ENCODE measurements around the gene SPTB.
A peak's percentile ranks its signal among the peaks of the same experiment; 100 is the strongest.
"Not testable (repeated sequence)": the region's sequence is repeated elsewhere in the genome, so short reads cannot be mapped to it uniquely, and the experiment has no call there.

Gene SPTB

DNA sequence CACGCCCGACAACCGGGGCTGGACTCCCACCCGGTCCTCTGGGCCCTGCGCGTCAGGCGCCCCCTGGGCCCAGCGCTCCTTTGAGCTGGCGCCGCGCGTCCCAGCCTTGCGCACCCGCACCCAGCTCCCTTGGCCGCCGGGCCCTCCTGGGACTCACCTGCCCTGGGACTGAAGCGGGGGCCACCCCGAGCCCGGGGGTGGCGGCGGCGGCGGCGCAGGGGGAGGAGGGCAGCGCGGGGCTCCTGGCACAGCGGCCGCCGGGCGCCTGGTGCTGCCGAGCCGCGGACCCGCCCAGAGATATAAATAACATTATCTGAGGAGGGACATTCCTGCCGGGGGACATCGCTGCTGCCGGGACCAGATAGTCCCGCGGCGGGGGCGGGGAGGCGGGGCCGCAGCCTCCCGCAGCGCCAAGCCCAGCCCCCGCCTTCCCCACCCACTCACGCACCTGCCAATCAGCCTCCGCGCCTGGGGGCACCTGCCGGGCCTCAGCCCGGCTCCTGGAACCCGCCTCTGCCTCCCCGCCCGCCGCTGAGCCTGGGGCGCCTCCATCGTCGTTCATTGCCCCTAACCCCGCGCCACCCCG is at the start of gene SPTB:
Gene SPTB (minus strand): TSS at position 273 of the 586 bp plus-strand sequence. CDS start 56,813 bp downstream, outside the sequence.
- DNase-seq, result peak in 3 of 14 donors; percentile 30 to 78 (median 31)

DNA sequence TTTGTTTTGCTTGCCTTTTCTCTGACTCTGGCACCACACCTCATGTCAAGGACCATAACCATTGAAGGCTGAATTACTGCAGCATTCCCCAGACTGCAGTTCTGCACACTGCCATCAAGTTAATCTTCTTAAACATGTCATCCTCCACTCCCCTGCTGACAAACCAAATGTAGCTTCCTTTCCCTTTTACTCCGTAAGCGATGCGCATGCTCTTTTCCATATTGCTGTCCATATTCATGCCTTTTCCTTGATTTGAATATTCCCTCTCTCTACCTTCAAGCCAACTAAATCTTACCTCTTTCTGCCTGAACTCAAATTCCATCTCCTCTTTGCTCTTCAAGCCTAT is 49.3 kb upstream of the SPTB start:
- DNase-seq, result no peak

- no peak for DNase-seq
These were observed 48.7 kb upstream of the SPTB start for GRCh38 chr14:64928239-64929013.

- DNase-seq, result no peak
These were observed 47.3 kb upstream of the SPTB start for GRCh38 chr14:64927031-64927430.

DNA sequence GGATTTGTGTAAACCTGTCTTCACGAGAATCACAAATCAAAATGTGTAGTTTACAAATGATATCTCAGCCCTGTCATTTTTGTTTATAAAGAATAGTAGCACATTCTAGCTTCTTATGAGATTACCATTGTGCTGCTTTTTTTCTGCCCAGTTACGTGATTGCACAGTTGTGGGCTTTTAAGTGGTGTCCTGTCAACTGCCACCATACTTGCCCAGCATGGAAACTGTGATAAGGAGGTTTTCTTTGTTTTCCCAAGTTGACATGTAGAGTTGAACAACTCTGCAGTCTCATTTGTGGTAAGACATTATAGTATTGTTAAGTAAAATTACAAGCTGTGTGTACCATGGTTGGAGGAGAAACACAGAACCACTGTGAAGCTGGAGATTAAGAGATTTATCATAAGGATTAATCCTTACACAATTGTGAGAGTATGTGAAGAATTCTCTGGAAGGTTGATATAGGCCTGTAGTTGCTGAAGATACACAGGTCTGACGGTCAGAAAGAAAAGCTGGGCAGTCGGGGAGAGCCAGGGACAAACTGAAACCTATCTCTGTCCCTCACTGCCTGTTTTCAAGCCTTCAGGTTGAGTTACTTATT is 46.8 kb upstream of the SPTB start:
- DNase-seq, result no peak

DNA sequence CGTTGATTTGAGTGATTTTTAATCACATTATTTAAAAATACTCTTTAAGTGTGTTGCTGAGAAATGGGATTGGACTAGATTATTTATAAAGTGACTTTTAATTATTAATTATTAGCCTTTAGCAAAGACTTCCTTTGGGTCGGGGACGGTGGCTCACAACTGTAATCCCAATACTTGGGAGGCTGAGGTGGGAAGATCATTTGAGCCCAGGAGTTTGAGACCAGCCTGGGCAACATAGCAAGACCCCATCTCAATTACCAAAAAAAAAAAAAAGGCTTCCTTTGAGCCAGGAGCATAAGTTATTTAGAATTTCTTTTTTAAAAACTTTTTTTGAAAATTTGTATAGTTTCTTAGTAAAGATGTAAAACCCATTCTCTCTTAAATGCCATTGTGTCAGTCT is 43.3 kb upstream of the SPTB start:
- no peak for DNase-seq

- DNase-seq, result no peak
These were observed 40.8 kb upstream of the SPTB start for GRCh38 chr14:64920465-64920864.

DNA sequence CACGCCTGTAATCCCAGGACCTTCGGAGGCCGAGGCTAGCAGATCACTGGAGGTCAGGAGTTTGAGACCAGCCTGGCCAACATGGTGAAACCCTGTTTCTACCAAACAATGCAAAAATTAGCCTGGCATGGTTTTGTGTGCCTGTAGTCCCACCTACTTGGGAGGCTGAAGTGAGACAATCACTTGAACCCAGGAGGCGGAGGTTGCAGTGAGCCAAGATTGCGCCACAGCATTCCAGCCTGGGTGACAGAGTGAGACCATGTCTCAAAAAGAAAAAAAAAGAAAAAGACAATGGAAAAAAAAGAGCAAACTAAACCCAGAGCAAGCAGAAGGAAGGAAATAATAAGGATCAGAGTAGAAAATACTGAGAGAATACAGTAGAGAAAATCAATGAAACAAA is 39.9 kb upstream of the SPTB start:
- no peak for DNase-seq

DNA sequence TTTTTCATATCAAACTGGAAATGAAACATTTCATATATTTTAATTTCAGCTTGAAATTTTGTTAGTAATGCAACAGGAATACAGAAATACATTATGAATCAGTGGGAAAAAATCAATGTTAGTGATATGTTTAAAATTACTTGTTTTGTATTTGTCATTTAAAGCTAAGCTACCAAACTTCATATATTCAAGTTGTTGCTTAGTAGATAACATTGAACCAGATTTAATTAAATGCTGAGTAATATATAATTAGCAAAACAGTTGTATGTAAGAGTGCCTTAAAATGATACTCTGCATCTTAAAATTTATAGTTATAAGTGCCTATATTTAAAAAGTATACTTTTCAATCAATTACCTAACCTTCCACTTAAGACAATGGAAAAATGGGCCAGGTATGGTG is 39.5 kb upstream of the SPTB start:
- no peak for DNase-seq

DNA sequence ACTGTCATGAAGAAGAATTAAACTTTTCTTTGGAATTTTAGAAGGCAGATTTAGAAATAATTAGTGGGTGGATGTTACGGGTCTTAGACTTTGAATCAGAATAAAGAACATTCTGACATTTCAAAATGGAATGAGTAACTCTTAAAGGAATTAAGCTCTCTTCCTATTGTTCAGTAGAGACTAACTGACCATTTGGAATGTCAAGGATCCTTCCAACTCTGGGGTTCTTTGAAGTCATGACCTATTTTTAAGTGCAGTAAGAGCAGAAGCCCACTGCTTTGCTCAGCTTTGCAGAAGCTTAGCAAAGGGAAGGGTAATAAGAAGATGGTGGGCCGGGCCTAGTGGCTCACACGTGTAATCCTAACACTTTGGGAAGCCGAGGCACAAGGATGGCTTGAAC is 38.5 kb upstream of the SPTB start:
- DNase-seq, result no peak

GRCh38 chr14:64915797-64916196 is 36.1 kb upstream of the SPTB start:
- DNase-seq, result no peak

DNA sequence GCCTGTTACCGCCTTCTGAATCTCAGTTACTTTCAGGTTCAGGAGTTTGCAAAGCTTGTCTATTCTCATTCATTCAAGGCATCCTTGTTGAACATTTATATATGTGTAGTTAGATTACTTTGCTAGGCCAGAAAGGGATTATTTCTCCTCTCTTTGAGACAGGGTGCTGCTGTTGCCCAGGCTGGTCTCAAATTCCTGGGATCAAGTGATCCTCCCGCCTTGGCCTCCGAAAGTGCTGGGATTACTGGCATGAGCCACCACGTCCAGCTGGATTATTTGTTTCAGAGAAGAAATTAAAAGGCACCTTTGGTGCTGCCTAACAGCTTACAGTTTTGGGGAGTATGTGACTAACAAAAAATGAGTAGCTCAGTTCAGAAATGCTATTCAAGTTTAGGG is 35.3 kb upstream of the SPTB start:
- no peak for DNase-seq

DNA sequence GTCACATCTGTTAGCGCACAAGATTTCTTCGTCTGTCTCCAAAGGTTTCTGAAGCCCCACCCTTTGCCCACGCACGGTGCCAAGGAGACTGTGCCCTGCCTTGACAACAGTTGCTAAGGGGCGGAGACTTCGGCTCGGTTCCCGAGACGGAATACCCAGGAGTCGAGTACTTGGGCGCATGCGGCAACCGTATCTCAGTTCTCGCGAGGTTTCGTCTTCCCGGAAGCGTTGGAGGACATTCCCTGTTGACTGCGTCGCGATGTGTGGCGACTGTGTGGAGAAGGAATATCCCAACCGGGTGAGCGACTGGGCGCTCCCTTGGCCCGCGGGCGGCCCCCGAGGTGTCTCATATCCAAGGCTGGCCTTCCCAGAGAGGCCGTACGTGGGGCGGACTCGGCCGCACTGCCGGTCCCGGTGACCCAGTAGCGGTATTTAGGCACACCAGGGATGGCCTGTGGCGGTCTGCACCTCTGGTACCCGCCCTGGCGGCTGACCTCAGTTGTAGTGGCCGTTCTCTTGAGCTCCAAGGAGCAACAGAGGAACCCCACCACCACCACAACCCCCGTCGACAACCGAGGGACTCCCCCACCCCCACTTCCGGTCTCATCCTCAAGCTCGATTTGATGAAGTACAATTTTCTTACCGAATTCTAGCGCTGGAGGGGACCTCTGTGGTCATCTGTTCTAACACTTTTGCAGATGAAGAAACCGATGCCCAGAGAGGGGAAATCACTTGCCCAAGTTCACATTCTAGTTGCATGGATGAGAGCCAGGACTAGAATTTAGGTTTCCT is 34.7 kb upstream of the SPTB start, which contains the start of gene CHURC1:
Gene CHURC1 (plus strand): TSS at position 219 of the 792 bp plus-strand sequence. CDS start 41 bp downstream, at position 260.
- DNase-seq, result peak; percentile 58 to 98 (median 90)

- DNase-seq, result not testable (repeated sequence)
These were observed 33.8 kb upstream of the SPTB start for GRCh38 chr14:64913477-64913876.

- DNase-seq, result no peak
These were observed 32.6 kb upstream of the SPTB start for GRCh38 chr14:64912261-64912660.

DNA sequence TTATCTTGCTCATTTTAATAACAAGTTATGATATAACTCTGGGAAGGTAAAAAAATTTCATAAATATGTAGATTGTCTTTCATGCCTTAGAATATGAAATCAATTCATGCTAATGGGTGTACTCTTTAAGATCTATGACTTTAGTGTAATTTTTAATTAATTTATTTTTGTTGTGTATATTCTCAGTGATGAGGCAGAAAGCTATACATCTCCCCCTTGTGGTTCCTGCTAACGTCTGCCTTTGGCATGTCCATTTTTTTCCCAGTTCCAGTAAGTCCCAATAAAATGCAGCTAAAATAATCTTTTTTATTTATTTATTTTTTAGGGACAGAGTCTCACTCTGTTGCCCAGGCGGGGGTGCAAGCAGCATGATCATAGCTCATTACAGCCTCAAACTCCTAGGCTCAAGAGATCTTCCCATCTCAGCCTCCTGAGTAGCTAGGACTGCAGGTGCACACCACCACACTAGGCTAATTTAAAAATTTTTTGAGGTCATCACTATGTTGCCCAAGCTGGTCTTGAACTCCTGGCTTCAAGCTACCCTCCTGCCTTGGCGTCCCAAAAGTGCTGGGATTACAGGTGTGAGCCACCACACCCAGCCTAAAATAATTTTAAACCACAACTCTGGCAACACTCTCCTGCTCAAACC is 31.3 kb upstream of the SPTB start:
- no peak for DNase-seq

GRCh38 chr14:64906022-64906421 is 26.3 kb upstream of the SPTB start:
- DNase-seq, result no peak

GRCh38 chr14:64899958-64900357 is 20.3 kb upstream of the SPTB start:
- no peak for DNase-seq

GRCh38 chr14:64891839-64892375 is 12.2 kb upstream of the SPTB start:
- peak in 2 of 14 donors; percentile 7 to 89 for DNase-seq

DNA sequence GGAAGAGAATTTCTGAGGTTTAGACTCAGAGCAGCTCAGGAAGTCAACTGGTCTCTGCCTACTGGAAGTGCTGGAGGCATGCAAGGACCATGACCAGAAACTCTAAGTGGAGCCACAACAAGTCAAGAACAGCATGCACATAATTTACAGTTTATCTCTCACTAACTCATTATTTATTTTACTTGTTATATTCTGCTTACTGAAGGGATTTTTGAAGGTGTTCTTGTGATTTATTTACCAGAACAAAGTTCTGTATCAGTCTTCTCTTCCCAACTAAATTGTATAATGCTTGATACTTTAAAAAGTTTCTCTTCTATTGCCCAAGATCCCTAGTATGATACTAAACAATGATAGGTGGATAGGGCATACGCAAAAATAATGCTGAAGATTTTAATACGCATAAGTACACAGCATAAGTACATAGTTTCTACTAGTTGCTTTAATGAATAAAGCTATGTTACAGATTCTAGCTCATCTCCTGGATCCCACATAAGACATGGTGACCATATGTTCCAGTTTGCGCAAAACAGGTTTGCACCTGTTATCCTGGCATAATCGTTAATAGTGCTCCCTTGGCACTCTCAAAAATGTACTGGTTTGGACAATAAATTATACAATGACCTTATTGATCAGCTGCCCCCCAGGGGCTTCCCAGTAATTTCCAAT is 11.6 kb upstream of the SPTB start:
- peak in 1 of 14 donors; percentile 89 for DNase-seq

DNA sequence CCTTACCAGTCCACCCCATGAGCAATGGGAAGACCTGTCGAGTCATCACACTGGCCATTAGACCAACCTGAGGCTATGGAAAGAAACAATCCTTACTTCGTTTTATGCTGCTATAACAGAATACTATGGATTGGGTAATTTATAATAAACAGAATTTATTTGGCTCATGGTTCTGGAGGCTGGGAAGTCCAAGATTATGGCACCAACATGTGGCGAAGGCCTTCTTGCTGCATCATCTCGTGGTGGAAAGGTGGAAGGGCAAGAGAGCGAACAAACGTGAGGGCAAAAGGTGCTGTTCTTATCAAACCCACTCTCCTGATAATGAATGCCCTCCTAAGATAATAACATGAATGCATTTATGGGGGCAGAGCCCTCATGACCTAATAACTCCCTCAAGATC is 9.6 kb upstream of the SPTB start:
- DNase-seq, result no peak

DNA sequence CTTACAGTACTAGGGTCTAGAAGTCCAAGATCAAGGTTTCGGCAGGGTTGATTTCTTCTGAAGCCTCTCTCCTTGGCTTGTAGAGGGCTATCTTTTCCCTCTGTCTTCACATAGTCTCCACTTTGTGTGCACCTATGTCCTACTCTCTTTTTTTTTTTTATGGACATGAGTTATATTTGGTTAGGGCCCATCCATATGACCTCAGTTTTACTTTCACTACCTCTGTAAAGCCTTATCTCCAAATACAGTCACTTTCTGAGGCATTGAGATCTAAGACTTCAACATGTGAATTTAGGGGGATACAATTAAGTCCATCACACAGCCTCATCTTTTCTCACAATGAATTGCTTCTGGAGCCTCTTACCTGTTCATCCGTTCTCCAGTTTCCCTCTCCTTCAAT is 5.9 kb upstream of the SPTB start:
- DNase-seq, result no peak
